BJ (cell line): ENCODE measurements around the gene FUT9. TPM values are rescaled to one million over a fixed set of nuclear protein-coding genes. Genes with fewer than 3 reads are reported as not detected.

Experiments used
- CTCF ChIA-PET: fragments of 350-600 bp; formaldehyde crosslinking; extraction: SDS; loops from one replicate; lab custom pipeline; 2021; ENCODE audit warnings: antibody characterized with exemption, inconsistent platforms; lab: Yijun Ruan, JAX
- POLR2A ChIA-PET: fragments of 300-600 bp; sonication (Branson Sonifier 250); formaldehyde crosslinking; extraction: SDS; loops from one replicate; lab custom pipeline; 2021; ENCODE audit warnings: antibody characterized with exemption; lab: Charles Lee
- DNase-seq: peaks from one replicate; pipeline ENCODE4 v3.0.0-alpha.2; 2011; ENCODE audit warnings: low read depth
- H3K27me3 ChIP-seq: 2 replicates; pipeline ENCODE4 v1.6.0; 2011; ENCODE audit warnings: low read length; ENCODE audit not compliant: control insufficient read depth, insufficient read depth
- H3K36me3 ChIP-seq: 2 replicates; pipeline ENCODE4 v1.5.1; 2011; ENCODE audit warnings: low read length; ENCODE audit not compliant: control insufficient read depth, insufficient read depth
- H3K4me3 ChIP-seq: 2 replicates; pipeline ENCODE4 v1.5.1; 2011; ENCODE audit warnings: low read depth, mild to moderate bottlenecking, control low read depth, low read length
- CTCF ChIP-seq: IDR thresholded peaks from 2 replicates; pipeline ENCODE4 v1.5.1; 2011; ENCODE audit warnings: low read depth, mild to moderate bottlenecking, control low read depth, inconsistent platforms, low read length, moderate library complexity; ENCODE audit not compliant: insufficient read depth
- polyA plus RNA-seq: library from polyadenylated mRNA; depleted of rRNA; stranded (reverse); fragments of >200 nt; gene quantifications from 2 replicates; pipeline ENCODE4 v1.2.3, GENCODE V29; 2011

Gene FUT9
- polyA plus RNA-seq, 1 experiment: not detected

GRCh38 chr6:95994151-95994550, 21.6 kb upstream of the FUT9 start:
- POLR2A ChIA-PET: no interaction called here
- CTCF ChIA-PET: no interaction called here

GRCh38 chr6:95998133-95998532, 17.6 kb upstream of the FUT9 start:
- POLR2A ChIA-PET: no interaction called here
- no peaks in the 10 kb centered on the region for H3K27me3 ChIP-seq
- no peaks in the 10 kb centered on the region for H3K36me3 ChIP-seq
- CTCF ChIA-PET: no interaction called here
- H3K4me3 ChIP-seq: no peak overlapping the region
- TF ChIP-seq CTCF: no peak
- no peak for DNase-seq

More at GRCh38 chr6:95994151-95994550, 21.6 kb upstream of the FUT9 start:
- no peak for DNase-seq
- no peak overlapping the region for H3K4me3 ChIP-seq
- H3K27me3 ChIP-seq: no peaks in the 10 kb centered on the region
- TF ChIP-seq CTCF: no peak
- H3K36me3 ChIP-seq: no peaks in the 10 kb centered on the region

GRCh38 chr6:96001891-96002575, 13.7 kb upstream of the FUT9 start:
- no peak for DNase-seq
- Histone ChIP-seq H3K4me3 (no peak overlapping the region), H3K36me3 (no peaks in the 10 kb centered on the region), H3K27me3 (no peaks in the 10 kb centered on the region)
- ChIA-PET POLR2A (no interaction called here), CTCF (no interaction called here)
- TF ChIP-seq CTCF: no peak

GRCh38 chr6:96002576-96002910, 13.2 kb upstream of the FUT9 start:
- H3K27me3 ChIP-seq: no peaks in the 10 kb centered on the region
- CTCF ChIA-PET: no interaction called here
- no peaks in the 10 kb centered on the region for H3K36me3 ChIP-seq
- no peak overlapping the region for H3K4me3 ChIP-seq
- POLR2A ChIA-PET: no interaction called here
- no peak for DNase-seq
- TF ChIP-seq CTCF: no peak

- ChIA-PET CTCF (no interaction called here), POLR2A (no interaction called here)
- Histone ChIP-seq H3K27me3 (no peaks in the 10 kb centered on the region), H3K36me3 (no peaks in the 10 kb centered on the region), H3K4me3 (no peak overlapping the region)
- DNase-seq: no peak
- TF ChIP-seq CTCF: no peak
Measured at GRCh38 chr6:96002912-96003311, 12.9 kb upstream of the FUT9 start.
